Pulmonary artery endothelial cell (primary cell): ENCODE measurements around the gene MYRIP. TPM values are rescaled to one million over a fixed set of nuclear protein-coding genes. Genes with fewer than 3 reads are reported as not detected.
"Not testable (repeated sequence)": the region's sequence is repeated elsewhere in the genome, so short reads cannot be mapped to it uniquely, and the experiment has no call there.

ENCODE experiments used
- DNase-seq: peaks from one replicate; pipeline ENCODE4 v3.0.0-alpha.2; 2011; ENCODE audit warnings: low read depth, low spot score
- total RNA-seq: library from RNA; depleted of rRNA; stranded (reverse); fragments of >200 nt; gene quantifications from 2 replicates; pipeline ENCODE4 v1.2.3, GENCODE V29; 2014

MYRIP gene
- total RNA-seq, 1 donor from 2014 or later = 22.4 TPM

DNA sequence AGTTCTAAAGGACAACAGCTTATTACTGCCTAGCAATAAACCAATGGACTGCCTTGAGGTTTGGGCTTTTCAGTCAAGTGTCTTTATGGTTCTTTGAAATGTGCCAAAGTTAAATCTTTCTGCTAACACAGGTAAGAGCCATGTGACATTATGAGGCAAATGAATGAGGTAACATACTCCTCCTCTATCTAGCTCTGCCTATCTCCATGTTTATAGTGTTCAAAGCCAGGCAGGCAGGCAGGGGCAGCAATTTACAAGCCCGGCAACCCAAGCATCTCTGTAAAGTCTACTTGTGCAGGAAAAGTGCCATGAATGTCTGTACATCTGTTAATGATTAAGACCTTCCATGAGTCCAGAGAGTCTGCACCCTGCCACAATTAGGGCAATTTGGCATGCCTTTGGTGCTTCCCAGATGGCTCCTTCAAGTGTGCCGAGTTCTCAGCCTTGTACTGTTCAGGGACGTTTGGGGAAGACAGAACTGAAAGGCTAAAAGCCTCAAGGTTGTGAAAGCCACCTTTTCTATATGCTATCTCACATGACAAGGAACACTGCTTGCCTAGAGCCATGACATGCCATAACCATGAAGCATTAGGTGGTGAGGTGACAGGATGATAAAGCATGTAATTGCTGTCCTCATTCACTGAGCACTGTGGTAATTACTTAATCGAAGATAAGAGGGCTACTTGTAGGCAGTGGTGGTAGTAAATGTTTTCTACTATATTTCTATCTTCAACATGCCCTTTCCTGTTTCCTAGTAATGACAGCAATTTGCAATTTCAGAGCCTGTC is 458.7 kb downstream of the MYRIP start:
- no peak for DNase-seq

- DNase-seq = no peak
These were observed 459.6 kb downstream of the MYRIP start for GRCh38 chr3:40268802-40269524.

DNA sequence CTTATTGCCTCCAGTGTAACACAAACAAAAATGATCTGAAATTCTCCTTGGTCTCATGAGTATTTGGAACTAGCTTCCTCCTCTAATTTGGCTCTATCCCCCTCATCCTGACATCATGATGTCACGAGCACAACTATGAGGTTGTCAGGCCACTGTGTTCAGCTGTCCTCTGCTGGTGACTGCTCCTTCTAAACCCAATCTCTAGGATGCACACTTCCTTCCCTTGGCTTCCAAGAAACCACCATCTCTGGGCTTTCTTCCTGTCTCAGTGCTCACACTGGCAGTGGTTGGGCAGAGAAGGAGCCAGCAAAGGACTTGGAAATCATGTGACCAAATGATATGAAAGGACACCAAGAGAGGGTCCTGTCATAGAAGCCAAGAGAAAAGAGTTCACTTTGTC is 469.4 kb downstream of the MYRIP start:
- DNase-seq = no peak

- DNase-seq = no peak
These were observed 472.6 kb downstream of the MYRIP start for GRCh38 chr3:40281995-40282394.

- DNase-seq = not testable (repeated sequence)
These were observed 473.6 kb downstream of the MYRIP start for GRCh38 chr3:40283057-40283456.

- DNase-seq = no peak
These were observed 477.8 kb downstream of the MYRIP start for GRCh38 chr3:40287248-40287647.

- no peak for DNase-seq
These were observed 481.0 kb downstream of the MYRIP start for GRCh38 chr3:40290396-40290795.

DNA sequence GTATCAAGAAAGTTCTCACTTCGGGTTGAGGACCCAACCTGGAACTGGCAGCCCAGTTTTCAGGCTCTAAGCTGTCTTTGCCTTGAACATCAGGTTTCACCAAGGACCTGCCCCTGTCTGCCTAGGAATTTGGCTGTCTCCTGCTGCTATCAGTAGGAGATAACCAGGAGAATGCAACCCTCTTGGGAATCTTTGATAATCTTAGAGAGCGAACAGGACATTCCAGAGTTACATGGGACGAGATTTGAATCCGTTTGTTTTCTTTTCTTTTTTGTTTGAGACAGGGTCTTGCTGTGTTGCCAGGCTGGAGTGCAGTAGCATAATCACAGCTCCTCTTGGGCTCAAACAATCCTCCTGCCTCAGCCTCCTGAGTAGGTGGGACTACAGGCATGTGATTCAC is 482.1 kb downstream of the MYRIP start:
- DNase-seq = no peak

DNA sequence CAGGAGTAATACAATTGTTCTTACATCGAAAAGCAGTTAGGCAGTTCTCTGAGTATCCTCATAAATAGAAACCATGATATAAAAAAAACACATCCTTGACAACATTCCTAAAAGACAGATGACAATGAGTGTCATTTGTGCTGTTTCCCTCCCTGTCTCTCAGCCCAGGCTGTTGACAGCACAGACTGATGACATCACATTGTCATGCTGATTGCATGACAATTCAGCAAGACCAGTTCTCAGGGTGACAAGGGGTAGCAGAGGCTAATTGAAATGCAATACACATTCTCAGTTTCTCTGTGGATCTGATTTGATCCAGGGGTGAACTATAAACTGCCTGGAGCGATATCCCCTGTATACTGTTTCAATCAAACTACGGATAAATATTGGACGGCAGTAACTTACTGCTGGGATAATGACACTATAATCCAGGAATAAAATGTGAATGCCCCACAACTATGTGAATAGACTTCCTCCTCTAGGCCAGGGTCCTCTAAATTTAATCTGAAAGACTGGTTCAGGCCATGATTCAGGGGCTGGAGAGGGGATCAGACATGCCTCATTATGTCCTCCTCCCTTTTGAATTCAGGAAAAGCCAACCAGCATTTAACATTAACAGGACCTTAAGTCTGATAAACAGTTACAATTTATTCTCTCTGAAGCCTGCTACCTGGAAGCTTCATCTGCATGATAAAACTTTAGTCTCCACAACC is 483.4 kb downstream of the MYRIP start:
- DNase-seq = no peak

- no peak for DNase-seq
These were observed 485.0 kb downstream of the MYRIP start for GRCh38 chr3:40294434-40294833.

DNA sequence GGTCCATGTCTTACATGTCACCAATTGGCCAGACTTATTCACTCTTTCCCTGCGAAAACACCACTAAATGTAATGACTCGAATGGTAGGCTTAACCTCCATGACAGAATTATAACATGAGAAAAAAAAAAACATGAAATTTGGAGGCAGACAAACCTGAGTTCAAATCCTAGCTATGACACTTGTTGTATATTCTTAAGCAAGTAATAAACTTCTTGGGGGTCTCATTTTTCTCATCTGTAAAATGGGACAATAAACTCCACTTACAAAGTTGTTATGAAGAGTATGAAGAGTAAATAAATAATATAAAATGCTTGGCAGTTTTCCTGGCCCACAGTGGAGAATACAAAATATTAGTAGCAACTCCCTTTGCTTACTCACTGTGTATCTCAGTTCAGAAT is 488.7 kb downstream of the MYRIP start:
- DNase-seq = no peak

GRCh38 chr3:40299130-40299720 is 489.8 kb downstream of the MYRIP start:
- no peak for DNase-seq

GRCh38 chr3:40299721-40300335 is 490.4 kb downstream of the MYRIP start:
- peak; percentile 43 for DNase-seq

DNA sequence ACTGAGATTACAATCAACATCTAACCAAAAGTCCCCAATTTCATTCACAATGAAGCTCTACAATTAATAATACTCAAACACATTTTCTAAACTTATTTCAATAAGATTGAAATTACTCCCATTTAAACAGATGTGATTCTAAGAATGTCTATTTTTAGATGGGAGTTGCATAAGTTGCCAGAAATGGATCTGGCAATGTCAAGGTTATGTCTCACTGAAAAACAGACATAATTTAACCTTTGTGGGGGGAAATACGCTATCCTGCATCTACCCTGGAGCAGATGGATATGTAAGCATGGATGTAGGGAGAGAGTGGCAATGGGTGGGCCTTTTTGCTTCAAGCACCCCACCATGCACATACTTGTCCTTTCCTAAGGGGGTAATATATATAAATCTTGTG is 493.4 kb downstream of the MYRIP start:
- DNase-seq = no peak

GRCh38 chr3:40304352-40304751 is 494.9 kb downstream of the MYRIP start:
- no peak for DNase-seq

DNA sequence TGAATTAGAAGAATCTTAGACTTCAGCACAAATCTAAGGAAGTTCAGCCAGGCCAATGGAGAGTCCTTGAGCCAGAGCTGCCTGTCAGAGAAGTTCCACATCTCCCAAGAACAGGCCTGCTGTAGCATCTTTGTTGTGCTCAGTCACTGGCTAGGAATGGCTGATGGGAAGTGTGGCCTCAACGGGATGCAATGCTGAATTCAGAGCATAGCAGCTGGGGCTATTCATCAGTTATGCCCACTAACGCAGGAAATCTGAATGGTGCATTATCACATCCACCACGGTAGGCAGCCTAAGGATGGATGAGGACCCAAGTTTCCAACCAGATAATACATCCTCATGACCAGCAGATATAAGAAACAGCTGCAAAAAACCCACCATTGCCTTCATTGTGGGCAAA is 496.9 kb downstream of the MYRIP start:
- no peak for DNase-seq

DNA sequence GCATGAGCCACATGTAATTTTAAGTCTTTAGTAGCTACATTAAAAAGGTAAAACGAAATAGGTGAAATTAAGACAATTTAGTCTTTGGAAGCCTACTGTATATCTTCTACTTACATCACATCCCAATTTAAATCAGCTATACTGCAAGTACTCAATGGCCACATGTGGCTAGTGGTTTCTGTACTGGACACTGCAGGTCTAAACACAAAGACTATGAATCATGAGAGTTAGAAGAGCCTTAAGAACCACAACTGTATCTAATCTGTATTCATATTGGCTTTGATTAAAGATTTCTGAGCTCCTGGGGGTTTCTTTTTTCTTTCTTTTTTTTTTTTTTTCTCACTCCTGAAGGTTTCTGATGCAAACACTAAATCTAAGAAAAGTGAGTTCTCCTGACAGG is 497.8 kb downstream of the MYRIP start:
- no peak for DNase-seq

DNA sequence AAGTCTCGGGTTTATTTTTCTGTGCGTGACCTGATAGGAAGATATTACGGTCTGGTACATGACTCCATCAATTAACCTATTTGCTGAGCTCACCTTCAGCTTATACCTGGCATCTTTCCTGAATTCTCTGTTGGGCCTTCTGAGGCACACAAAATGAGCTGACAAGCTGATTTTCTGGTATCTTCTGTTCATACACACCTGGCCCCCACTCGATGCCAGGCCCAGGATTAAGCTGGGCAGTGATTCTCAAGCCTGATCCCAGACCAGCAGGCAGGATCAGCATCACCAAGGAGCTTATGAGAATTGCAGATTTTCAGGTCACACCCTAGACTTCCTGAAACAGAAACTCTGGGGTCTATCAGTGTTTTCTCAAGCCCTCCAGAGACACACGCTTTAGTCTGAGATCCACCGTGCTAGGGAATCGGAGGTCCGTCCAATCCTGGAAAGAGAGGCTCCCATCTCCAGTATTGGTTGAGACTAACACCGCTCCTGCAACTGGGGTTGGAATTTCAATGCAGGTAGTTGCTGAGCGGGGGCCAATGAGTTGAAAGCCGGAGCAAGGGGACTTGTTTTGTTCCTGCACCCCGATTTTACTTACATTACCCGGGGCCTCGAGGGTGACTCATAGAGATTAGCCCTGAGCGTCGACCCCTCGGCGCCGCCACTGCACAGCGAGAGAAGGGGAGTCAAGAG is 499.5 kb downstream of the MYRIP start:
- no peak for DNase-seq

DNA sequence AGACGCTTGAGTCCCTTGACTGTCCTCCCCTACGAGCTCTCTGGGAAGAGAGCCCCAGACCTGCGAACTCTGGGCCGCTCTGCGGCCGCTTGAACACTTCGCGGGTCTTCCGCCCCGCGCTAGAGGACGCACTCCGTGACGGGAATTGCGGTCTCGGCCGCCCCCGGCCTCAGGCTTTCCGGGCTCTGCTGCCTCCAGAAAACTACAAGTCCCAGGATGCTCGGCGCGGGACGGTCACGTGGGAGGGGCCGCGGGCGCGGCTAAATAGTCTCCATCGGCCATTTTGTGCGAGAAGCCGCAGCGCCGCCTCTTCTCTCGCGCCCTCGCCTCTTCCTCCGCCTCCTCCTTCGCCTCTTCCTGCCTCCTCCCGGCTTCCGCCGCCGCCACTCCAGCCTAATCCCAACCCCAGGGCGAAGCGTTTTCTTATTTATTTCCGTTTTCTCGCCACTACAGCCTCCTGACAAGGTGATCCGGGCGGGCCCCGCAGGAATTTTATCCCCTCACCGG is 500.1 kb downstream of the MYRIP start, which contains the start of gene EIF1B:
TSS of gene EIF1B (plus strand) at position 290 of the 507 bp plus-strand sequence. CDS start 235 bp downstream, outside the sequence.
- peak; percentile 90 for DNase-seq
